MCF 10A (cell line): ENCODE results near the gene ADH6. TPM values are rescaled to one million over a fixed set of nuclear protein-coding genes. Genes with fewer than 3 reads are reported as not detected.

Experiments
- BruUV-seq: library from RNA; stranded (reverse); fragments of 400-500 nt; replicated peaks from 2 replicates; lab custom pipeline; 2021; lab: Mats Ljungman, UMichigan
- CTCF ChIA-PET: fragments of 300-600 bp; sonication (Branson Sonifier 250); formaldehyde crosslinking; extraction: SDS; loops from one replicate; lab custom pipeline; 2021; ENCODE audit warnings: antibody characterized with exemption, inconsistent platforms; lab: Yijun Ruan, JAX
- POLR2A ChIA-PET: fragments of 300-600, 350-650 bp; sonication (Branson Sonifier 250); formaldehyde crosslinking; extraction: SDS; loops from one replicate; lab custom pipeline; 2020; ENCODE audit warnings: antibody characterized with exemption, inconsistent platforms; lab: Yijun Ruan, JAX
- DNase-seq: peaks from one replicate; pipeline ENCODE4 v3.0.0-alpha.2; 2018; ENCODE audit not compliant: unreplicated experiment
- H3K27ac Mint-ChIP-seq: one replicate; pipeline ENCODE4 v1.8.0; 2022; ENCODE audit warnings: mild to moderate bottlenecking, low read depth, mixed read lengths; ENCODE audit not compliant: unreplicated experiment
- H3K27me3 Mint-ChIP-seq: one replicate; pipeline ENCODE4 v1.8.0; 2022; ENCODE audit warnings: mixed read lengths; ENCODE audit not compliant: insufficient read depth, unreplicated experiment
- H3K36me3 Mint-ChIP-seq: one replicate; pipeline ENCODE4 v1.8.0; 2022; ENCODE audit warnings: mild to moderate bottlenecking, moderate library complexity, mixed read lengths; ENCODE audit not compliant: insufficient read depth, unreplicated experiment
- H3K4me1 Mint-ChIP-seq: one replicate; pipeline ENCODE4 v1.8.0; 2022; ENCODE audit warnings: mixed read lengths; ENCODE audit not compliant: insufficient read depth, unreplicated experiment
- H3K4me3 Mint-ChIP-seq: one replicate; pipeline ENCODE4 v1.8.0; 2022; ENCODE audit warnings: mild to moderate bottlenecking, moderate library complexity, mixed read lengths; ENCODE audit not compliant: unreplicated experiment
- H3K9me3 Mint-ChIP-seq: one replicate; pipeline ENCODE4 v1.8.0; 2022; ENCODE audit warnings: mixed read lengths; ENCODE audit not compliant: unreplicated experiment
- CTCF ChIP-seq: fragments of 200-600 bp; IDR thresholded peaks from one replicate; pipeline ENCODE4 v1.8.0; 2022; ENCODE audit warnings: antibody characterized with exemption, mild to moderate bottlenecking; ENCODE audit not compliant: unreplicated experiment
- intact Hi-C: fragments of 100-400 bp; cut with micrococcal nuclease; formaldehyde crosslinking; loops from 2 replicates; pipeline ENCODE4 v1.14.1; 2022
- total RNA-seq: library from RNA; stranded (reverse); gene quantifications from 2 replicates; pipeline ENCODE4 v1.2.3, GENCODE V29; 2022

The ADH6 gene
- total RNA-seq, 1 experiment from 2014 or later = not detected

- BruUV-seq = no TSS peak
- no peaks in the 10 kb centered on the region for H3K27me3 Mint-ChIP-seq
- ChIA-PET POLR2A (interaction anchor here (1.0 kb wide), 1 partner anchor 182 kb away, joined by 3 read pairs; no protein-coding TSS in a partner anchor), CTCF (interaction anchor here (0.7 kb wide), 1 partner anchor 12 kb away, joined by 3 read pairs; no protein-coding TSS in a partner anchor)
- no peaks in the 10 kb centered on the region for H3K9me3 Mint-ChIP-seq
- no peak overlapping the region for H3K4me3 Mint-ChIP-seq
- H3K4me1 Mint-ChIP-seq = peaks cover 8% of the 10 kb centered on the region
- no peak for DNase-seq
- TF ChIP-seq CTCF = no peak
- intact Hi-C loops = no loop called here
- H3K27ac Mint-ChIP-seq = no peak overlapping the region
- no peaks in the 10 kb centered on the region for H3K36me3 Mint-ChIP-seq
These were observed 9.4 kb downstream of the ADH6 start for GRCh38 chr4:99209671-99210070.

GRCh38 chr4:99208719-99209075, 10.3 kb downstream of the ADH6 start:
- no peak for TF ChIP-seq CTCF
- Mint-ChIP-seq H3K27me3 (no peaks in the 10 kb centered on the region), H3K9me3 (no peaks in the 10 kb centered on the region), H3K27ac (no peak overlapping the region), H3K36me3 (no peaks in the 10 kb centered on the region), H3K4me3 (no peak overlapping the region), H3K4me1 (peaks cover 8% of the 10 kb centered on the region)
- POLR2A ChIA-PET = no interaction called here
- CTCF ChIA-PET = no interaction called here
- no TSS peak for BruUV-seq
- DNase-seq = no peak
- intact Hi-C loops = no loop called here

GRCh38 chr4:99207911-99208718, 10.9 kb downstream of the ADH6 start:
- TF ChIP-seq CTCF = no peak
- no peak for DNase-seq
- Mint-ChIP-seq H3K4me3 (no peak overlapping the region), H3K27me3 (no peaks in the 10 kb centered on the region), H3K36me3 (no peaks in the 10 kb centered on the region), H3K27ac (no peak overlapping the region), H3K4me1 (peaks cover 8% of the 10 kb centered on the region), H3K9me3 (no peaks in the 10 kb centered on the region)
- intact Hi-C loops = no loop called here
- POLR2A ChIA-PET = interaction anchor here (0.6 kb wide), 1 partner anchor 151 kb away, joined by 3 read pairs; no protein-coding TSS in a partner anchor
- no TSS peak for BruUV-seq
- CTCF ChIA-PET = no interaction called here

GRCh38 chr4:99207069-99207743, 11.8 kb downstream of the ADH6 start:
- no peak for DNase-seq
- no TSS peak for BruUV-seq
- no peaks in the 10 kb centered on the region for H3K9me3 Mint-ChIP-seq
- no peak overlapping the region for H3K4me3 Mint-ChIP-seq
- H3K36me3 Mint-ChIP-seq = no peaks in the 10 kb centered on the region
- ChIA-PET POLR2A (interaction anchor here (1.3 to 2.6 kb wide), 4 partner anchors 15 to 198 kb away, joined by 3 to 8 read pairs (median 4); partner anchors contain the start of gene ADH5), CTCF (no interaction called here)
- H3K4me1 Mint-ChIP-seq = peaks cover 15% of the 10 kb centered on the region
- TF ChIP-seq CTCF = no peak
- H3K27me3 Mint-ChIP-seq = no peaks in the 10 kb centered on the region
- H3K27ac Mint-ChIP-seq = no peak overlapping the region
- intact Hi-C loops = no loop called here
